Ishikawa (cell line): ENCODE results near the gene ELFN1.

ENCODE experiments used
- CEBPB ChIP-seq: IDR thresholded peaks from 2 replicates; pipeline ENCODE4 v1.6.1; 2012
- CREB1 ChIP-seq: IDR thresholded peaks from 2 replicates; pipeline ENCODE4 v1.6.1; 2012; ENCODE audit warnings: low read depth
- EGR1 ChIP-seq: IDR thresholded peaks from 2 replicates; pipeline ENCODE4 v1.6.1; 2012
- EP300 ChIP-seq: IDR thresholded peaks from 2 replicates; pipeline ENCODE4 v1.6.1; 2012; ENCODE audit warnings: borderline replicate concordance
- FOXM1 ChIP-seq: IDR thresholded peaks from 2 replicates; pipeline ENCODE4 v1.6.1; 2012; ENCODE audit warnings: low read depth, borderline replicate concordance
- NFIC ChIP-seq: IDR thresholded peaks from 2 replicates; pipeline ENCODE4 v1.6.1; 2012
- RAD21 ChIP-seq: IDR thresholded peaks from 2 replicates; pipeline ENCODE4 v1.6.1; 2012; ENCODE audit warnings: low read depth
- REST ChIP-seq: IDR thresholded peaks from 2 replicates; pipeline ENCODE4 v1.6.1; 2012; ENCODE audit warnings: low read depth, mild to moderate bottlenecking
- TAF1 ChIP-seq: IDR thresholded peaks from 2 replicates; pipeline ENCODE4 v1.6.1; 2012; ENCODE audit warnings: low read depth, mild to moderate bottlenecking
- TCF12 ChIP-seq: IDR thresholded peaks from 2 replicates; pipeline ENCODE4 v1.6.1; 2012; ENCODE audit warnings: low read depth
- TEAD4 ChIP-seq: IDR thresholded peaks from 2 replicates; pipeline ENCODE4 v1.6.1; 2012
- YY1 ChIP-seq: IDR thresholded peaks from 2 replicates; pipeline ENCODE4 v1.6.1; 2012; ENCODE audit warnings: low read depth
- ZBTB7A ChIP-seq: IDR thresholded peaks from 2 replicates; pipeline ENCODE4 v1.6.1; 2012; ENCODE audit warnings: low read depth
- TF ChIP-seq, protein P1 (sequence below): IDR thresholded peaks from 2 replicates; pipeline ENCODE4 v1.6.1; 2012
- TF ChIP-seq, protein P2 (sequence below): IDR thresholded peaks from 2 replicates; pipeline ENCODE4 v1.6.1; 2012

Gene ELFN1

DNA sequence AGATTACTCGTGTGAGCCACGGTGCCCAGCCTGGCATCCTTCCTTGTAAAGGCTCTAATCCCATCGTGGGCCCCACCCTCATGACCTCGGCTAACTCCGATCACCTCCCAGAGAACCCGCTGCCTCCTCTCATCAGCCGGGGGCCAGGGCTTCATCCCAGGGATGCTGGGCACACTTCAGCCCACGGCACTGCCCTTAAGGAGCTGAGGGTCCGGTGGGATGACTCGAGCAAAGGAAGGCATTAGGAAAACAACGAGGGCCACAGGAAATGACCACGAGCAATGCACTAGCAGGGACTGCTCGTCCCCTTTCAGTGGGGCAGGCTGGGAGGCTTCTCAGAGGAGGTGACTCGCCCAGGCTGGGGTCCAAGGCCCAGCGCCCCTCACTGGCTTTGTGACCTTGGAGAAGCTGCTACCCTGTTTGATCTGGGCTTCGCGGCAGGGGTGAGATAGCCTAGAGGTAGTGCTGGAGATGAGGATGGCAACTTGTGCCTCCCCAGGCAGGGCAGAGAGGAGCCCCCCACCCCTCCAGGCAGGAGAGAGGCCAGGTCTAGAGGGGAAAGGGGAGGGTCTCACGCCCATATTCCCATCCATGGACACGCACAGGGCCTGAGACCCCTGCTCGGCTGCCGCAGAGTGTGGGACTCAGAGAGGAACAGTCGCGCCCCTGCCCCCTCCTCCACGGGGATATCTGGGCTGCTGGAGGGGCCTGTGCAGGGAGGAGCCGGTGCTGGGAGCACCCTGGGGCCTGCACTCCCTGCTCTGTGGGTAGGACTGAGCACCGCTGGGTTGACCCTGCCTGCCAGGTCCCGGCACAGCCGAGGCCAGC, 26.8 kb downstream of the ELFN1 start:
- TF ChIP-seq ZBTB7A (no peak), NFIC (no peak)

DNA sequence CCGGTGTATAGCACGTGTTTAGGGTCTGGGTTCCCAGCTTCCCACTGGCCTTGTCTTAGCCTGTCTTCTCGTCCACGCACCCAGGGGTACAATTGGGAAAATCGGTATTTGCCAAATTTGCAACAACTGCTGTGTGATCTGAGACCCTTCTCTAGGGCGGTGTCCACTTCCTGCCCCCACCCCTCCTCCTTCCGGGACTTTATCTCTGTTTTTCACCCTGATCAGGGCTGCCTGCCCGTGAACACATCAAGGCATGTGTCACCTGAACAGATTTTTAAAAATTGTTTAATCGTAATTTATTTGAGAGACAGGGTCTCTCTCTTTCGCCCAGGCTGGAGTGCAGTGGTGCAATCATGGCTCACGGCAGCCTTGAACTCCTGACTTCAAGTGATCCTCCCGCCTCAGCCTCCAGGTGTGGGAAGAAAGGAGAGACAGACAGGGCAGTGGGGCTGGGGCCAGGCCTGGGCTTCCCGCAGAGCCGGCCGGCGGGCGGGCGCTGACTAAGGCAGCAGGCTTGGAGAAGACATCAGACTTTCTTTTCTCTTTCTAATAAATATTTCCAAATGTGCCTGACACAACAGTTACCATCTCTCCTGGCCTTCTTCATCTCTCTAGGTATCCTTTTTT, 27.5 kb downstream of the ELFN1 start:
- TF ChIP-seq TCF12 = no peak
- TF ChIP-seq REST = no peak
- TF ChIP-seq TEAD4 = no peak
- TF ChIP-seq NFIC = no peak
- TF ChIP-seq YY1 = no peak
- TF ChIP-seq TAF1 = no peak

- TF ChIP-seq TAF1 = no peak
- TF ChIP-seq CREB1 = no peak
- TF ChIP-seq EGR1 = no peak
- TF ChIP-seq, protein P1, sequence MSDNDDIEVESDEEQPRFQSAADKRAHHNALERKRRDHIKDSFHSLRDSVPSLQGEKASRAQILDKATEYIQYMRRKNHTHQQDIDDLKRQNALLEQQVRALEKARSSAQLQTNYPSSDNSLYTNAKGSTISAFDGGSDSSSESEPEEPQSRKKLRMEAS = no peak
- TF ChIP-seq CEBPB = no peak
- no peak for TF ChIP-seq ZBTB7A
Observed at GRCh38 chr7:1698201-1698600, 28.1 kb downstream of the ELFN1 start.

- no peak for TF ChIP-seq YY1
- no peak for TF ChIP-seq ZBTB7A
- TF ChIP-seq TAF1 = no peak
- TF ChIP-seq, protein P1 = no peak
- TF ChIP-seq FOXM1 = no peak
- no peak for TF ChIP-seq REST
- TF ChIP-seq EGR1 = no peak
Observed at GRCh38 chr7:1698951-1699350, 28.9 kb downstream of the ELFN1 start.

- no peak for TF ChIP-seq RAD21
- TF ChIP-seq FOXM1 = no peak
- no peak for TF ChIP-seq YY1
- no peak for TF ChIP-seq REST
- TF ChIP-seq EGR1 = no peak
- no peak for TF ChIP-seq TAF1
- TF ChIP-seq NFIC = no peak
Observed at GRCh38 chr7:1700086-1700485, 30.0 kb downstream of the ELFN1 start.

GRCh38 chr7:1700536-1701333, 30.7 kb downstream of the ELFN1 start:
- TF ChIP-seq, protein P1 = no peak
- TF ChIP-seq EP300 = no peak
- no peak for TF ChIP-seq RAD21
- no peak for TF ChIP-seq TEAD4
- TF ChIP-seq NFIC = no peak
- TF ChIP-seq CEBPB = no peak
- no peak for TF ChIP-seq ZBTB7A
- no peak for TF ChIP-seq TAF1
- TF ChIP-seq, protein P2, sequence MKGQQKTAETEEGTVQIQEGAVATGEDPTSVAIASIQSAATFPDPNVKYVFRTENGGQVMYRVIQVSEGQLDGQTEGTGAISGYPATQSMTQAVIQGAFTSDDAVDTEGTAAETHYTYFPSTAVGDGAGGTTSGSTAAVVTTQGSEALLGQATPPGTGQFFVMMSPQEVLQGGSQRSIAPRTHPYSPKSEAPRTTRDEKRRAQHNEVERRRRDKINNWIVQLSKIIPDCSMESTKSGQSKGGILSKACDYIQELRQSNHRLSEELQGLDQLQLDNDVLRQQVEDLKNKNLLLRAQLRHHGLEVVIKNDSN = no peak
- no peak for TF ChIP-seq REST
